Activated gamma-delta T cell treated with anti-CD3 and anti-CD28 coated beads, Interleukin-2, amount 50 U/mL, for 16 hours (primary cell): ENCODE results near the gene WT1.
"Not testable (repeated sequence)": the region's sequence is repeated elsewhere in the genome, so short reads cannot be mapped to it uniquely, and the experiment has no call there.

Experiments used
- DNase-seq: peaks from one replicate; pipeline ENCODE4 v3.0.0-alpha.2; 2020; ENCODE audit warnings: low read depth

The WT1 gene

GRCh38 chr11:32435511-32435941 lies at the start of gene WT1:
WT1 (minus strand) TSS chr11:32435539.
- DNase-seq, result no peak

- no peak for DNase-seq
Measured at GRCh38 chr11:32479291-32479690, 44.0 kb upstream of the WT1 start.

GRCh38 chr11:32478277-32478731 lies 43.0 kb upstream of the WT1 start:
- DNase-seq, result no peak

GRCh38 chr11:32473282-32473909 lies 38.1 kb upstream of the WT1 start:
- no peak for DNase-seq

GRCh38 chr11:32472226-32472625 lies 36.9 kb upstream of the WT1 start:
- no peak for DNase-seq

- not testable (repeated sequence) for DNase-seq
Measured at GRCh38 chr11:32471544-32471943, 36.2 kb upstream of the WT1 start.

- DNase-seq, result no peak
Measured at GRCh38 chr11:32469791-32470190, 34.5 kb upstream of the WT1 start.

GRCh38 chr11:32466279-32466915 lies 31.1 kb upstream of the WT1 start:
- no peak for DNase-seq

- DNase-seq, result no peak
Measured at GRCh38 chr11:32464078-32464477, 28.7 kb upstream of the WT1 start.

GRCh38 chr11:32462011-32462690 lies 26.8 kb upstream of the WT1 start:
- DNase-seq, result no peak

GRCh38 chr11:32456864-32457263 lies 21.5 kb upstream of the WT1 start:
- DNase-seq, result no peak

GRCh38 chr11:32454993-32455392 lies 19.7 kb upstream of the WT1 start:
- DNase-seq, result no peak

GRCh38 chr11:32451808-32452207 lies 16.5 kb upstream of the WT1 start:
- DNase-seq, result no peak

- DNase-seq, result no peak
Measured at GRCh38 chr11:32450372-32450771, 15.0 kb upstream of the WT1 start.

GRCh38 chr11:32448232-32448631 lies 12.9 kb upstream of the WT1 start:
- no peak for DNase-seq

- no peak for DNase-seq
Measured at GRCh38 chr11:32447252-32447651, 11.9 kb upstream of the WT1 start.

- no peak for DNase-seq
Measured at GRCh38 chr11:32446227-32446626, 10.9 kb upstream of the WT1 start.

GRCh38 chr11:32444186-32444585 lies 8.8 kb upstream of the WT1 start:
- DNase-seq, result no peak

GRCh38 chr11:32440916-32441315 lies 5.6 kb upstream of the WT1 start:
- no peak for DNase-seq

GRCh38 chr11:32440312-32440908 lies 5.1 kb upstream of the WT1 start:
- DNase-seq, result no peak

- DNase-seq, result no peak
Measured at GRCh38 chr11:32439501-32440210, 4.3 kb upstream of the WT1 start.

- DNase-seq, result no peak
Measured at GRCh38 chr11:32438866-32439489, 3.6 kb upstream of the WT1 start.
